HCT116 (cell line): Measurements from ENCODE around the gene PRR27. TPM values are rescaled to one million over a fixed set of nuclear protein-coding genes. Genes with fewer than 3 reads are reported as not detected.

Experiments used
- ATAC-seq: fragments of 200-7000 bp; cut with Tn5 transposase; 2 replicates; pipeline ENCODE4 v1.9.1; 2020; ENCODE audit warnings: mild to moderate bottlenecking, moderate library complexity
- BruUV-seq: library from RNA; stranded (reverse); fragments of 400-500 nt; replicated peaks from 2 replicates; lab custom pipeline; 2021; lab: Mats Ljungman, UMichigan
- CTCF ChIA-PET: fragments of 300-600 bp; sonication (Branson Sonifier 250); formaldehyde crosslinking; loops from one replicate; lab custom pipeline; 2021; ENCODE audit warnings: antibody characterized with exemption; lab: Charles Lee
- POLR2A ChIA-PET: fragments of 300-600, 350-600 bp; sonication (Branson Sonifier 250); formaldehyde crosslinking; loops from one replicate; lab custom pipeline; 2021; ENCODE audit warnings: antibody characterized with exemption; lab: Charles Lee
- RAD21 ChIA-PET, 2 experiments: fragments of 300-600 bp; sonication (Branson Sonifier 250); formaldehyde crosslinking; loops; one replicate each; lab custom pipeline; 2023; ENCODE audit warnings: low total read pairs in 2 of 2; ENCODE audit not compliant: uncharacterized antibody in 2 of 2, unreplicated experiment in 2 of 2, low non-redundant PET in 1 of 2; lab: Charles Lee
- DNase-seq: peaks from one replicate; pipeline ENCODE4 v3.0.0-alpha.2; 2010; ENCODE audit warnings: low read depth, low spot score
- H2AFZ ChIP-seq: fragments of 200-600 bp; shearing (Covaris generic), sonication (generic); 2 replicates; pipeline ENCODE4 v1.6.1; 2017; ENCODE audit warnings: low read depth, mixed run types, mixed read lengths, antibody characterized with exemption, low read length; ENCODE audit not compliant: poor library complexity, severe bottlenecking
- H3K27ac ChIP-seq: 2 replicates; pipeline ENCODE4 v1.5.1; 2012; ENCODE audit warnings: low read depth, low read length
- H3K27me3 ChIP-seq: fragments of 200-600 bp; sonication (generic); 2 replicates; pipeline ENCODE4 v1.6.1; 2016; ENCODE audit warnings: mixed run types, low read length, mixed read lengths; ENCODE audit not compliant: insufficient read depth
- H3K36me3 ChIP-seq, 2 experiments: fragments of 200-500 bp in 1 of 2; fragments of 200-600 bp in 1 of 2; sonication (Bioruptor generic) in 1 of 2; sonication (generic) in 1 of 2; 2 replicates each; pipeline versions ENCODE4 v1.5.1 to v1.6.1; 2014 to 2016; ENCODE audit warnings: low read length in 2 of 2, inconsistent platforms in 1 of 2, mixed read lengths in 1 of 2, mixed run types in 1 of 2; ENCODE audit not compliant: insufficient read depth in 2 of 2, control insufficient read depth in 1 of 2
- H3K4me1 ChIP-seq, 2 experiments: fragments of 200-600 bp in 1 of 2; sonication (generic) in 1 of 2; 2 replicates each; pipeline versions ENCODE4 v1.5.1 to v1.6.1; 2012 to 2017; ENCODE audit warnings: low read length in 2 of 2, inconsistent platforms in 1 of 2, mild to moderate bottlenecking in 1 of 2, mixed read lengths in 1 of 2, mixed run types in 1 of 2, moderate library complexity in 1 of 2; ENCODE audit not compliant: insufficient read depth in 2 of 2, control insufficient read depth in 1 of 2
- H3K4me2 ChIP-seq: fragments of 200-600 bp; sonication (generic); 2 replicates; pipeline ENCODE4 v1.6.1; 2017; ENCODE audit warnings: mixed run types, low read length, mixed read lengths
- H3K4me3 ChIP-seq, 2 experiments: fragments of 200-600 bp in 1 of 2; sonication (generic) in 1 of 2; replicated peaks in 1 of 2; 2 replicates each; pipeline ENCODE4 v1.5.1; 2011 to 2016; ENCODE audit warnings: low read length in 2 of 2, control low read depth in 1 of 2, low read depth in 1 of 2, mild to moderate bottlenecking in 1 of 2, mixed read lengths in 1 of 2, mixed run types in 1 of 2
- H3K79me2 ChIP-seq: fragments of 200-600 bp; sonication (generic); 2 replicates; pipeline ENCODE4 v1.6.1; 2017; ENCODE audit warnings: mild to moderate bottlenecking, mixed run types, low read length, moderate library complexity, mixed read lengths; ENCODE audit not compliant: insufficient read depth
- H3K9ac ChIP-seq: fragments of 200-600 bp; sonication (generic); 2 replicates; pipeline ENCODE4 v1.6.1; 2016; ENCODE audit warnings: low read length, mixed read lengths
- H3K9me2 ChIP-seq: fragments of 200-600 bp; sonication (generic), shearing (Covaris generic); 2 replicates; pipeline ENCODE4 v1.6.1; 2017; ENCODE audit warnings: mixed run types, mild to moderate bottlenecking, moderate library complexity; ENCODE audit not compliant: insufficient read depth
- H3K9me3 ChIP-seq, 2 experiments: fragments of 200-500 bp in 1 of 2; fragments of 200-600 bp in 1 of 2; sonication (Bioruptor generic) in 1 of 2; sonication (generic) in 1 of 2; 2 replicates each; pipeline ENCODE4 v1.6.1; 2014 to 2017; ENCODE audit warnings: low read length in 2 of 2, mixed read lengths in 2 of 2, inconsistent platforms in 1 of 2, low read depth in 1 of 2, mild to moderate bottlenecking in 1 of 2, mixed run types in 1 of 2, moderate library complexity in 1 of 2; ENCODE audit not compliant: control insufficient read depth in 1 of 2, insufficient read depth in 1 of 2
- H4K20me1 ChIP-seq: fragments of 200-600 bp; sonication (generic), shearing (Covaris generic); 2 replicates; pipeline ENCODE4 v1.6.1; 2017; ENCODE audit warnings: mixed run types, mild to moderate bottlenecking, moderate library complexity; ENCODE audit not compliant: insufficient read depth
- CBX3 ChIP-seq: IDR thresholded peaks from 2 replicates; pipeline ENCODE4 v1.6.1; 2012; ENCODE audit warnings: low read depth
- CEBPB ChIP-seq: IDR thresholded peaks from 2 replicates; pipeline ENCODE4 v1.6.1; 2012; ENCODE audit warnings: low read depth
- EZH2 ChIP-seq: fragments of 200-600 bp; sonication (generic); IDR thresholded peaks from 2 replicates; pipeline ENCODE4 v1.6.1; 2017; ENCODE audit warnings: antibody characterized with exemption, mixed run types
- FOSL1 ChIP-seq: IDR thresholded peaks from 2 replicates; pipeline ENCODE4 v1.6.1; 2012; ENCODE audit warnings: low read depth
- JUND ChIP-seq: IDR thresholded peaks from 2 replicates; pipeline ENCODE4 v1.6.1; 2012
- SIN3A ChIP-seq: IDR thresholded peaks from 2 replicates; pipeline ENCODE4 v1.6.1; 2012; ENCODE audit warnings: low read depth
- SP1 ChIP-seq: IDR thresholded peaks from 2 replicates; pipeline ENCODE4 v1.6.1; 2012; ENCODE audit warnings: low read depth
- SRF ChIP-seq: IDR thresholded peaks from 2 replicates; pipeline ENCODE4 v1.6.1; 2012; ENCODE audit warnings: low read depth
- TCF7L2 ChIP-seq: IDR thresholded peaks from 2 replicates; pipeline ENCODE4 v1.7.0; 2011; ENCODE audit warnings: borderline replicate concordance, inconsistent platforms; ENCODE audit not compliant: insufficient read depth, insufficient read length; ENCODE audit errors: extremely low read depth
- YY1 ChIP-seq: IDR thresholded peaks from 2 replicates; pipeline ENCODE4 v1.6.1; 2011; ENCODE audit warnings: low read length, low read depth, moderate library complexity, mild to moderate bottlenecking; ENCODE audit not compliant: insufficient replicate concordance; ENCODE audit errors: extremely low read depth
- ZFX ChIP-seq: fragments of 450-650 bp; IDR thresholded peaks from 2 replicates; pipeline ENCODE4 v1.6.1; 2017
- intact Hi-C: fragments of 100-400 bp; cut with micrococcal nuclease; formaldehyde crosslinking; loops from 2 replicates; pipeline ENCODE4 v1.10.0; 2022
- total RNA-seq: library from RNA; stranded (reverse); gene quantifications from one replicate; pipeline ENCODE4 v1.2.1, GENCODE V29; 2021; ENCODE audit not compliant: unreplicated experiment
- TF ChIP-seq, protein P1 (sequence below): IDR thresholded peaks from 2 replicates; pipeline ENCODE4 v1.6.1; 2012
- TF ChIP-seq, protein P2 (sequence below): IDR thresholded peaks from 2 replicates; pipeline ENCODE4 v1.6.1; 2011; ENCODE audit warnings: mild to moderate bottlenecking, low read length, moderate library complexity; ENCODE audit not compliant: insufficient replicate concordance; ENCODE audit errors: extremely low read depth

PRR27 gene
- total RNA-seq, 1 experiment from 2014 or later: not detected

DNA sequence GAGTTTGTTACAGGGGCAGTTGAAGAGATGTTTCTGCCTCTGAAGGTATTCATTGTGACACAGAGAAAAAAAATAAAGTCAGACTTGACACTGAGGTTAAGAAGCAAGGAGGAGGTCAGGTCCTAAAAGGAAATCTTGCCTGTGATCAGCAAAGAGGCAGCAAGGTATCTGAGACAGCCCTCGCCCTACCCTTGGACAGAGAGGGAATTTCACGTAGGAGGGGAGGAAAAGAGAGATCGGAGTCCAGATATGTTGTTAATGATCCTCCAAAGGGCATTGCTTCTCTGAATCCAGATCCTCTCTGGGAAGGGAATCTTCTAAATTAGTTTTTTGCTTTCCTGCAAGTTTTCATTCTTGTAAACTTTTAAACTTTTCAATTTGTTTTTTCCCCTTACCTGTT is 15.3 kb upstream of the PRR27 start:
- intact Hi-C loops: no loop called here
- Histone ChIP-seq H3K27me3 (no peaks in the 10 kb centered on the region), H3K9me2 (no peaks in the 10 kb centered on the region), H3K4me3 (no peak overlapping the region), H3K36me3 (no peaks in the 10 kb centered on the region), H3K9ac (no peak overlapping the region), H3K4me2 (no peak overlapping the region), H3K79me2 (no peaks in the 10 kb centered on the region), H3K4me1 (no peaks in the 10 kb centered on the region), H3K27ac (no peak overlapping the region), H3K9me3 (no peaks in the 10 kb centered on the region), H4K20me1 (no peaks in the 10 kb centered on the region), H2AFZ (no peak overlapping the region)
- no peak for ATAC-seq
- TF ChIP-seq CEBPB (no peak), SRF (no peak), YY1 (no peak), TCF7L2 (no peak), JUND (no peak), ZFX (no peak), SIN3A (no peak), FOSL1 (no peak), CBX3 (no peak), EZH2 (no peak), SP1 (no peak)
- TF ChIP-seq, protein P1, sequence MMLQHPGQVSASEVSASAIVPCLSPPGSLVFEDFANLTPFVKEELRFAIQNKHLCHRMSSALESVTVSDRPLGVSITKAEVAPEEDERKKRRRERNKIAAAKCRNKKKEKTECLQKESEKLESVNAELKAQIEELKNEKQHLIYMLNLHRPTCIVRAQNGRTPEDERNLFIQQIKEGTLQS: no peak
- TF ChIP-seq, protein P2, sequence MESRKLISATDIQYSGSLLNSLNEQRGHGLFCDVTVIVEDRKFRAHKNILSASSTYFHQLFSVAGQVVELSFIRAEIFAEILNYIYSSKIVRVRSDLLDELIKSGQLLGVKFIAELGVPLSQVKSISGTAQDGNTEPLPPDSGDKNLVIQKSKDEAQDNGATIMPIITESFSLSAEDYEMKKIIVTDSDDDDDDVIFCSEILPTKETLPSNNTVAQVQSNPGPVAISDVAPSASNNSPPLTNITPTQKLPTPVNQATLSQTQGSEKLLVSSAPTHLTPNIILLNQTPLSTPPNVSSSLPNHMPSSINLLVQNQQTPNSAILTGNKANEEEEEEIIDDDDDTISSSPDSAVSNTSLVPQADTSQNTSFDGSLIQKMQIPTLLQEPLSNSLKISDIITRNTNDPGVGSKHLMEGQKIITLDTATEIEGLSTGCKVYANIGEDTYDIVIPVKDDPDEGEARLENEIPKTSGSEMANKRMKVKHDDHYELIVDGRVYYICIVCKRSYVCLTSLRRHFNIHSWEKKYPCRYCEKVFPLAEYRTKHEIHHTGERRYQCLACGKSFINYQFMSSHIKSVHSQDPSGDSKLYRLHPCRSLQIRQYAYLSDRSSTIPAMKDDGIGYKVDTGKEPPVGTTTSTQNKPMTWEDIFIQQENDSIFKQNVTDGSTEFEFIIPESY: no peak
- DNase-seq: no peak
- POLR2A ChIA-PET: no interaction called here
- RAD21 ChIA-PET: no interaction called here
- CTCF ChIA-PET: no interaction called here
- BruUV-seq: no TSS peak
